ENCODE measurements around the gene ZNF684.
"Not testable (repeated sequence)": the region's sequence is repeated elsewhere in the genome, so short reads cannot be mapped to it uniquely, and the experiment has no call there.

ZNF684 gene

GRCh38 chr1:40531381-40532061 lies at the start of gene ZNF684:
Gene ZNF684, plus strand, starts transcription at chr1:40531637. Its CDS starts 1,530 bp downstream, at chr1:40533167.
- DNase-seq, result peak; percentile 98

- DNase-seq, result peak; percentile 4
These were observed 36.0 kb upstream of the ZNF684 start for GRCh38 chr1:40495315-40495903.

- not testable (repeated sequence) for DNase-seq
These were observed 28.8 kb upstream of the ZNF684 start for GRCh38 chr1:40502651-40503050.

- DNase-seq, result no peak
These were observed 23.5 kb upstream of the ZNF684 start for GRCh38 chr1:40507973-40508372.

GRCh38 chr1:40508375-40509341 lies 22.8 kb upstream of the ZNF684 start, which contains the start of gene EXO5:
Gene EXO5, plus strand, starts transcription at chr1:40508767. Its CDS starts 5,778 bp downstream, at chr1:40514545.
- DNase-seq, result peak; percentile 84

GRCh38 chr1:40519517-40519916 lies 11.9 kb upstream of the ZNF684 start:
- no peak for DNase-seq

- DNase-seq, result peak; percentile 44
These were observed 579 bp upstream of the ZNF684 start for GRCh38 chr1:40530735-40531380.

GRCh38 chr1:40532062-40532389 lies 589 bp downstream of the ZNF684 start:
- peak; percentile 53 for DNase-seq

- DNase-seq, result peak; percentile 78
These were observed 1.5 kb downstream of the ZNF684 start for GRCh38 chr1:40532844-40533424.

- no peak for DNase-seq
These were observed 3.2 kb downstream of the ZNF684 start for GRCh38 chr1:40534589-40534988.

- DNase-seq, result no peak
These were observed 4.3 kb downstream of the ZNF684 start for GRCh38 chr1:40535732-40536131.

GRCh38 chr1:40539338-40539737 lies 7.9 kb downstream of the ZNF684 start:
- DNase-seq, result no peak

- DNase-seq, result no peak
These were observed 15.5 kb downstream of the ZNF684 start for GRCh38 chr1:40546957-40547356.

GRCh38 chr1:40553017-40553416 lies 21.6 kb downstream of the ZNF684 start:
- DNase-seq, result no peak

- not testable (repeated sequence) for DNase-seq
These were observed 23.4 kb downstream of the ZNF684 start for GRCh38 chr1:40554807-40555206.

- no peak for DNase-seq
These were observed 24.7 kb downstream of the ZNF684 start for GRCh38 chr1:40556121-40556520.

- DNase-seq, result not testable (repeated sequence)
These were observed 26.8 kb downstream of the ZNF684 start for GRCh38 chr1:40558241-40558640.

- no peak for DNase-seq
These were observed 30.7 kb downstream of the ZNF684 start for GRCh38 chr1:40562185-40562584.

- no peak for DNase-seq
These were observed 31.8 kb downstream of the ZNF684 start for GRCh38 chr1:40563266-40563665.

GRCh38 chr1:40564506-40564905 lies 33.1 kb downstream of the ZNF684 start:
- no peak for DNase-seq

- no peak for DNase-seq
These were observed 33.5 kb downstream of the ZNF684 start for GRCh38 chr1:40564913-40565312.

- DNase-seq, result no peak
These were observed 36.4 kb downstream of the ZNF684 start for GRCh38 chr1:40567825-40568224.

- peak; percentile 60 for DNase-seq
These were observed 43.4 kb downstream of the ZNF684 start for GRCh38 chr1:40574805-40575204.
